IPS DF 4.7 (cell line): Measurements from ENCODE around the gene CCDC59.
"Not testable (repeated sequence)": the region's sequence is repeated elsewhere in the genome, so short reads cannot be mapped to it uniquely, and the experiment has no call there.

ENCODE experiments used
- DNase-seq: peaks from one replicate; pipeline ENCODE4 v3.0.0-alpha.2; 2013; ENCODE audit warnings: low spot score; ENCODE audit errors: extremely low read depth

CCDC59 gene, protein sequence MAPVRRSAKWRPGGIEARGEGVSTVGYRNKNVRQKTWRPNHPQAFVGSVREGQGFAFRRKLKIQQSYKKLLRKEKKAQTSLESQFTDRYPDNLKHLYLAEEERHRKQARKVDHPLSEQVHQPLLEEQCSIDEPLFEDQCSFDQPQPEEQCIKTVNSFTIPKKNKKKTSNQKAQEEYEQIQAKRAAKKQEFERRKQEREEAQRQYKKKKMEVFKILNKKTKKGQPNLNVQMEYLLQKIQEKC

DNA sequence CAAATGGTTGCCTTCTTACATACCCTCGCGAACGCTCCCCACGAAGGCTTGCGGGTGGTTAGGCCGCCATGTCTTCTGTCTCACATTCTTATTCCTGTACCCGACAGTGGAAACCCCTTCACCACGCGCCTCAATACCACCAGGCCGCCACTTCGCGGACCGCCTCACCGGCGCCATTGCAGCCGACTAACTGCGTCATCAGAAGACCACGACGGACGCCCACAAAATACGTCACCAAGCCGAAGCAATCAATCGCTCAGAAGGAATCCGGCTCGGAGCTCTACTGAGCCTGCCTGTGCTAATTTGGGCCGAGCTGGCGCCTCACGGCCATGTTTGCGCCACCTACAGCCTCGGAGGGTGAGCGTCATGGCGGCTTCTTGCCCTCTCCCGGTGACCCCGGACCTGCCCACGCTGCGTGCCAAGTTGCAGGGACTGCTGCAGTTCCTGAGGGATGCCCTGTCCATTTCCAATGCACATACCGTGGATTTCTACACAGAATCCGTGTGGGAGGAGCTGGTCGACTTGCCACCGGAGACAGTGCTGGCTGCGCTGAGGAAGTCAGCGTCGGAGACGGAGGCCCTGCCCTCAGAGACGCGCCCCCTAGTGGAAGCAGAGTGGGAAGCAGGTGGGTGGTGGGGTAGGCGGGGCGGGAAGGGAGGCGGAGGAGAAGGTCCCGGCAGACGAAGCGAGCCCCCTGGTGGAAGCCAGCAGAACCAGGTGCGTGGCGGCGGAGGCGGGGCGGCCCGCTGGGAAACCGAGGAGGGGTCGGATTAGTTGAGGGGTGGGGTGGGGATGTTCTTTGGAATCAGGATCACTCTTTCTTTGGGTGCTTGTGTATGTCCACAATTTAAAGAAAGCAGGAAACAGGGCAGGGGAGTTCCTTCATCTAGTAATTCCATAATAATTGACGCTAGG is at the start of gene CCDC59, which contains the start of gene METTL25:
Gene CCDC59, minus strand, starts transcription at position 188 of the 915 bp plus-strand sequence. Its CDS starts 11 bp downstream, at position 177.
Gene METTL25, plus strand, starts transcription at position 330 of the 915 bp plus-strand sequence. Its CDS starts 37 bp downstream, at position 367.
- DNase-seq, result peak; percentile 95

DNA sequence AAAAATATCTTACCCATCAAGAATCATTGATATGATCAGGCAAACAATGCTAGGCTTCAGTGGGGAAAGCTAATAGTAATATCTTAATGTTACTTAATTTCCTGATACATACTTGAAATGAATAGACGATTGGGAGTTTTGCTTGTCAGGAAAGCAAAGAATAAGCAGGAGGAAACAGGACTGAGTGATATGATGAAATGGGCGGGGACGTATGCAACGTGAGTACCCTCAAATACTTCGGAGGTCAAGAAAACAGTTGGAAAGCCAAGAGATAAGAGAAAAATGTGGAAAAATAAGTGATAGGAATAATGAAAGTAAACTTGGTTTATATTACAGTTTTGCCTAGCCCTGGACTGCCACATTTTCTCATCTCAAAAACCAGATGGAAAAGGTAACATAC is 49.3 kb upstream of the CCDC59 start:
- DNase-seq, result no peak

DNA sequence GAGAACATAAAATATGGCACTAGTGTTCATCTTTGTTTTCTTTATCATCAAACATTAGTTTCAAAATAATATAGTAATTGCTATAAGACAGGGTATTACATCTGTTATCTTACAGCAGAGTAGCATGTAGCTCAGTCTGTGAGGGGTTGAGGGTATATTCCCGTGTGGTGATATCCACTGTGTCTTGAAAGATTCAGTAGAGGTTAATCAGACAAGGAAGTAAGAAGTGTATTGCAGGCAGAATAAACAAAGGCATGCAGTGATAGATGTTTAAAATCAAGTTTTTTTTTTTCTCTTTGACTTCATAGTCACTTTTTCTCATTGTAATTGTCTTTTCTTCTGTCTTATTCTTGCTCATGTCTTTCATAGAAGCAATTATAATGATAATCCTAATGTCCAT is 48.5 kb upstream of the CCDC59 start:
- no peak for DNase-seq

DNA sequence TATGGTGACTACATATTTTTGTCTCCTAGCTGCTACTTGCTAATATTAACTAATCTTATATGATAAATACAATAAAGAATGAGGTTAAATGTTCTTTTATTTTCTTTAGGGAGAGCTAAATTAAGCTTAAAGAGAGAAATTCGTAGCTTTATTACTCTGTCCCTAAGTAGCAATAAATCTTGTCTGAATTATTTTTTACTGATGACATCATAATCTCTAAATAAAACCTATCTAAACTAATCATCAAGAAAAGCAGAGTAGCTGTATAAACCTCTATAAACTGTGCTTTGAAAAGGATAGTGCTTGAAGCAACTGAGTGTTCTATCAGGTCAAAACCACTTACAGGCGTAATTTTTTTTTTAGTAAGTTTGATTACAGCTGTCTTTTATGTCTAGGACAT is 42.6 kb upstream of the CCDC59 start:
- DNase-seq, result no peak

DNA sequence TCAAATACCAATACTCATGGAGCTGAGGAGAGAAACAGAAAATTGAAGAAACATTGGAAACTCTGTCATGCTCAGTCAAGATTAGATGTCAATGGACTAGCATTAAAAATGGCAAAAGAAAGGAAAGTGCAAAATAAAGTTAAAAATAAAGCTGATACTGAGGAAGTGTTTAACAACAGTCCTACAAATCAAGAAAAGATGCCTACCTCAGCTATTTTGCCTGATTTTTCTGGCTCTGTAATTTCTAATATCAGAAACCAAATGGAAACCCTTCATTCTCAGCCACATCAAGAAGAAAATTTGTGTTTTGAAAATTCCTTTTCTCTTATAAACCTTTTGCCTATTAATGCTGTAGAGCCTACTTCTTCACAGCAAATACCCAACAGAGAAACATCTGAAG is 40.7 kb upstream of the CCDC59 start:
- DNase-seq, result no peak

DNA sequence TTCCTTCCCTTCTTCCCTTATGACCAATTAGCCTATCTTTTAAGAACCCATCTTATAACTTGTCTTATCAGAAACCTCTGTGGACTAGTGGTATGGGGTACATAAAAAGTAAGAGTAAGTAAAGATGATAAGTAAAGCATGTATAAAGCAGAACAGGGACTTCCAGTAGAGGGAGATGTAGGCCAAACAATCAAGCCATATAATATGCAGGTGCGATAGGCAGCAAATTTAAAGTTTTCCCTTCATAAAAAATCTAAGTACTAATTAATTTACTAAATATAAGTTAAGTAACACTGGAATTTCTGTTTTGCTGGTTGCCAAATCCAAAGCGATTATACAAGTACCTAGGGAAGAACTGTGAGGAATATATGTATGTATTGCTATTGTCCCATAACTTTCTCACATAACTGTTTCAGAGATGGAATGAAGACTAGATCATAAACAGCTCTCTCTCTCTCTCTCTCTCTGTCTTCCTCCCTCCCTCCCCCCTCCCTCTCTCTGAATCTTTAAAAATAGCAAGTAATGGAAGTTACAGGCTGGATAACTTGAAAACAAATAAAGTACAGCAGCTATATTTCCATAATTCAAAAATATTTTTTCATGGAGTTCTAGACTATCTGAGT is 25.9 kb upstream of the CCDC59 start:
- no peak for DNase-seq

DNA sequence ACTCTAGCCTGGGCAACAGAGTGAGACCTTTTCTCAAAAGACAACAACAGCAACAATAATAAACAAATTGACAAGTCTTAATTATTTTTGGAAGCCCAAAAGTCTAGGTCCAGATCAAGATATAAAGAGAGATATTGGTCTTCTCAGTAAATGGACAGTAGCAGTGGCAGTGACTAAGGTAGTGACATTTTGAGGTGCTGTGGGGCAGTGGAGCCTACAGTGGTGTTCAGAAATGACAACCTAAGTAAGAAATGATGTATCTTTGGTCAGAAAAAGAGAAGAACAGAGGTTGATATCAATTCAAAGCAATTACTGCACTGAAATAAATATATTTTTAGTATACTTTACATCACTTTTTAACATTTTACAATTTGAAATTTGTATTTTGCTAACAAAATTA is 20.8 kb upstream of the CCDC59 start:
- DNase-seq, result no peak

DNA sequence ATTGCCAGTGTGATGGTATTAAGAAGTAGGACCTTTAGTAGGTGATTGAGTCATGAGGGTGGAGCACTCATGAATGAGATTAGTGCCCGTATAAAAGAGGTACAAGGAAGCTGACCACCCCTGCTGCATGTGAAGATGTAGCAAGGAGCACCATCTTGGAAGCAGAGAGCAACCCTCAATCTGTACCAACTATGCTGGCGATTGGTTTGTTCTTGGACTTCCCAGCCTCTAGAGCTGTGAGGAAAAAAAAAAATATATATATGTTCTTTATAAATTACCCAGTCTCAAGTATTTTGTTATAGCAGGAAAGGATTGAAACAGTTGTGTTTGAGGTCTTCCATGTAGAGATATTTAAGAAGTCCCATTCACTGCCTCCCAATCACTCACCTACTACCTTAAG is 17.0 kb upstream of the CCDC59 start:
- no peak for DNase-seq

DNA sequence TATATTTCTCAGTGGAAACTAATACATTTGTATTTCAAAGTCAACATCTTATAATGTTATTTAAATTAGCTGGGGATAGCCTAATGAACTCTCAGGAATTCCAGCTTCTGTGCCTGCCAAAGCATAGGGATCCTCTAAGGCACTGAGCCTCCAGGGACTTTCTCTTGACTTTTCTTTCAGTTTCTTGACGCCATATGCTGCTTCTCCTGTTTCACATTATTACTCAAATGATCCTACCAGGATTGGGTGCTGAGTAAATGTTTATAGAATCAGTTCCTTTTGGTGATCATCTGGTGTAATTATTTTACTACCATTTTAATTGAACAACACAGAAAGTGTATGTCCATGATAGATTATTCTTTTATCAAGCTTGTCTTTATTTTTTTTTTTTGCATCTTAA is 8.0 kb upstream of the CCDC59 start:
- no peak for DNase-seq

DNA sequence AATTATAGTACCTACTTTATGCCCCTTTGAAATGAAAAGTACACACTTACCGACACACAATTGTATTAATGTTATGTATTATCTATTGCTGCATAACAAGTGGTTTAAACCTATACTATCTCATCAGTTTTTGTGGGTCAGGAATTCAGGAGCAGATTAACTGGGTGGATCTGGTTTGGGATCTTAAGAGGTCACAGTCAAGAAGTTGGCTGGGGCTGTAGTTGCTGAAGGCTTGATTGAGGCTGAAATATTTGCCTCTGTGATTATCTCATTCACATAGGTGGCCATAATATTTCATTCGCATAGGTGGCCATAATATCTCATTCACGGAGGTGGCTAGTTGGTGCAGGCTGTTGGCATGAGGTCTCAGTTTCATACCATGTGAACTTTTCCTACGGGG is 5.8 kb upstream of the CCDC59 start:
- no peak for DNase-seq

DNA sequence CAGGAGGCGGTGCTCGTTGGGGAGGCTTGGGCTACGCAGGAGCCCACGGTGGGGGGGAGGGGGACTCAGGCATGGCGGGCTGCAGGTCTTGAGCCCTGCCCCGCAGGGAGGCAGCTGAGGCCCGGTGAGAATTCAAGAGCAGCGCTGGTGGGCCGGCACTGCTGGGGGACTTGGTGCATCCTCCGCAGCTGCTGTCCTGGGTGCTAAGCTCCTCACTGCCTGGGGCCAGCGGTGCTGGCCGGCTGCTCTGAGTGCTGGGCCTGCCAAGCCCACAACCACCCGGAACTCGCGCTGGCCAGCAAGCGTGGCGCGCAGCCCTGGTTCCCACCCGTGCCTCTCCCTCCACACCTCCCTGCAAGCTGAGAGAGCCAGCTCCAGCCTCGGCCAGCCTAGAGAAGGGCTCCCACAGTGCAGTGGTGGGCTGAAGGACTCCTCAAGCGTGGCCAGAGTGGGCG is 3.3 kb upstream of the CCDC59 start:
- no peak for DNase-seq

DNA sequence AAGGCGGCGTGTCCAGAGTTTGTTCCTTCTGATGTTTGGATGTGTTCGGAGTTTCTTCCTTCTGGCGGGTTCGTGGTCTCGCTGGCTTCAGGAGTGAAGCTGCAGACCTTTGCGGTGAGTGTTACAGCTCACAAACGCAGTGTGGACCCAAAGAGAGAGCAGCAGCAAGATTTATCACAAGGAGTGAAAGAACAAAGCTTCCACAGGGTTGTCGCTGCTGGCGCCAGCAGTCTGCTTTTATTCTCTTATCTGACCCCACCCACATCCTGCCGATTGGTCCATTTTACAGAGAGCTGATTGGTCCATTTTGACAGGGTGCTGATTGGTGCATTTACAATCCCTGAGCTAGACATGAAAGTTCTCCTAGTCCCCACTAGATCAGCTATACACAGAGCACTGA is 2.6 kb upstream of the CCDC59 start:
- not testable (repeated sequence) for DNase-seq

DNA sequence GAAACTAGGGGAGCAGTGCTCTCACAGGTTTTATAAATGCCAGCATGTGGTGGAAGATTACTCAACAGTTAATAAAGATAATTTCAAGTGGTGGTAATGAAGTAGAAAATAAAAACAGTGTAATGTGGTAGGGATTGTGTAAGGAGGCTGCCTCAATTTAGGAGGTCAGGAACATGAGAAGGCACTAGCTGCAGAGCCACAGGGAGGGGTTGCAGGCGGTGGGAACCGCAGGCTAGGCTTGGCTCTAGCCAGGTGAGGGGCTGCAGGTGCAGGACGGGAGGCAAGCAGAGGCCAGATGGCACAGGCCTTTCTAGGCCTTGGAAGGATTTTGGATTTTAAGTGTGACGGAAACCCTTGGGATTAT is 910 bp upstream of the CCDC59 start:
- no peak for DNase-seq

DNA sequence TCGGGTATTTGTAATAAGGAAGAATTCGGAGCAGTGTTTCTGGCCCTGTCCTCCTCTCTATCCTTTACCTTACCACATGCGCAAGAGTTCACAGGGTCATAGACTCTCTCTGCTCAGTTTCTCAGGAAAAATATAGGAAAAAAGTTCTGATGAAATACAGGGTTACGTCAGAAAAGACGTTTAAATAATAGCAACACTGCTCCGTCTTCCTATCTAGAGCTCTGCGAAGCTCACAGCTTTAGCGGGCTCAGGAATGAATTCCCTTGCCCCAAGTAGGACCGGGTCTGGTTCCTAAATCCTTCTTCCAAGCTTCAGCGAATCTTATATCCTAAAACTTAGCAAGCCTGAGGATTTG is 365 bp downstream of the CCDC59 start:
- no peak for DNase-seq

DNA sequence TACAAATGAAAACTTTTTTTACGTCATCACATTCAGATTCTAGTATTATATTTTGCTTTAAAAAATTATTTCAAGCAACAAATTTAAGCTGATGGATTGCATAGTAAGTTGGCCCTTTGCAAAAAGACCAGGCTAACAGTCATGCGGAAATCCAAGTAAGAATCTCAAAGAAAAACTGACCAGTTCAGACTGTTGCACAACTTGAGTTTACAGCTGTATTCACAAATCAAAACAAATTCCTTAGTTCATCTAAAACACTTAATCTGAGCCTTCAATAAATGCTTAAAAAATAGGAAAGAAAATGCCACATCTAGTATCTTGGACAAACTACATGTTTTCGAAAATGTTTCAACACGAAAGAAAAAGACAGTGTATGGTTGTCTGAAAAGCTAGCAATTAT is 847 bp downstream of the CCDC59 start:
- no peak for DNase-seq

DNA sequence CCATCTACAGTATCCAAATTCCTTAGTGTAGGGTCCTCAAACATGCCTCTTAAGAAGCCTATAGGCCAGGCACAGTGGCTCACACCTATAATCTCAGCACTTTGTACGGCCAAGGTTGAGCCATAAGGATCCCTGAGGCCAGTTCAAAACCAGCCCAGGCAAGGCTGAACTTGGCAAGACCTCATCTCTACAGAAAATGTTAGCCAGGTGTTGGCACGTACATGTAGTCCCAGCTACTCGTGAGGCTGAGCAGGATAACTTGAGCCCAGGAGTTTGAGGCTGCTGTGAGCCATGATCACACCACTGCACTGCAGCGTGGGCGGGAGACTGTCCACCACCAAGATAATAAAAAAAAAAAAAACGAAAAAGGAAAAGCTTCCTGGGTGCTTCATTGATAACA is 6.8 kb downstream of the CCDC59 start:
- DNase-seq, result no peak

DNA sequence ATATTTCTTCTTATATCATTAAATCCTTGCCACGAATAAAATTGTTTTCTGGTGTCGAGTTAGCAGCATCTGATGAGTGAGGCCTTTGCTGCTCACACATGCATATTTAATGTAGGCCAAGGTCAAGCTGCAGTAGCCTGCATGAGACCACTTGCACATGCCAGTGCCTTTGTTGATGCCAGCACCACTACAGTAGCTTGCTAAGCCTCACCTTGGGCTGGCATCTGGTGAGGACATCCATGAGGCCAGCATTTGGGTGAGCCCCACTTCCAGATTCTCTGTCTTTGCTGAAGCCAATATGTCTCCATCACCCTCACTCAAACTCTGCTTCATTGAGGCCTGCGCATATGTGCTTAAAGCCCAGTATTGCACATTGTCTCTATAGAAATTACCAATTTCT is 8.0 kb downstream of the CCDC59 start:
- no peak for DNase-seq

DNA sequence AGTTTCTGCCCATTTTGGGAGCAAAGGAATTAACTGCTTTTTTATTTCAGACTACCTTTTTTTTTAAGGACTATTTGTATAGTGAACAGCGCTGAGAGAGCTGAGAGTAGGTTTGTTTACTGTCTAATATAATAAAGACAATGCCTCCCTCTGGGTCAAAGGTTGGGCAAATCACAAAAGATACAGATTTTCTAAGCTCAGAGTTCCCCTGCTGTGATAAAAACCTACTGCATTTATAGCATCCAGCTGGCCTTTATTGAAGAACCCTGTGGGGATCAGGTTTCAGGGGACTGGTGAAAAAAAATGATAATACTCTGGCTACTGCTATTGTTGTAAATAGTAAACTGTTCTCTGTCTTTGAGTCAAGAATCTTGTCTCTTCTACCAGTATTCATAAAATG is 28.7 kb downstream of the CCDC59 start:
- no peak for DNase-seq

DNA sequence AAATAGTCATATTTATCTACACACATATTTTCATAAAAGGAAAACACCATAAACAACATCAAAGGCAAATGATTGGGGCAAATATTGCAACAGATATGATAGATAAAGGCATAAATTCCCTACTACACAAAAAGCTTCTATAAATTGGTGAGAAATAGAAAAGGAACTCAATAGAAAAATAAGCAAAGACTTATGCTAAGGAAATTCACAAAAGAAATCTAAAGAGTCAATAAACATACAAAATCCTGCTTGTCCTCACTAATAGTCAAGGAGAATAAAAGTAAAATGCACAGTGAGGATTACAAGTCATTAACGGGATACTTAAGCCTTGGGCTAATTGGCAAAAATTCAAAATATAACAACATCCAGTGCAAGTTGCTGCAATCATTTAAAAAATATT is 30.3 kb downstream of the CCDC59 start:
- DNase-seq, result no peak

DNA sequence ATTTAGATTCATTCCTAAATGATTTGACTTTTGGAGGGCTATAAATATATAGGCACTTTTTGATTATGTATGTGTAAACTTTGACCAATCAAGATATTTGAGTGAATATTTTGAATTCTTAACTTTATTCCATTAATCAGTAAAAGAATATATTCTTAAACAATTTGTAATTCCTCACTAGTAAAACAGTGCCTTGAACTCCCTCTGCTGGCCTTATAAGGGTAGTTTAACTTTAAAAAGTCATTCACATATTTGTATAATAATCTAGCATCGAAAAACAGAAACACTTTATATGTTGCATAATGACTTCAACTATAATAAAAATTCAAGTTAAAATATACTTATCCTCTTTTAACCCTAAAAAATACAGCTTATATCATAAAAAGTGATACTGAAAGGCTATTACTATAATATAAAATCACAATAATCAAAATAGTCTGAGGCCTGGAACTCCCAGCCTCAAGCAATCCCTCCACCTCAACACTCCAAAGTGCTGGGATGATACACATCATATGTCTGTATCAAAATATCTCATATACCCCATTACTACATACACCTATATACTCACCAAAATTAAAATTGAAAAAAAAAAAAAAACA is 31.2 kb downstream of the CCDC59 start:
- DNase-seq, result no peak

DNA sequence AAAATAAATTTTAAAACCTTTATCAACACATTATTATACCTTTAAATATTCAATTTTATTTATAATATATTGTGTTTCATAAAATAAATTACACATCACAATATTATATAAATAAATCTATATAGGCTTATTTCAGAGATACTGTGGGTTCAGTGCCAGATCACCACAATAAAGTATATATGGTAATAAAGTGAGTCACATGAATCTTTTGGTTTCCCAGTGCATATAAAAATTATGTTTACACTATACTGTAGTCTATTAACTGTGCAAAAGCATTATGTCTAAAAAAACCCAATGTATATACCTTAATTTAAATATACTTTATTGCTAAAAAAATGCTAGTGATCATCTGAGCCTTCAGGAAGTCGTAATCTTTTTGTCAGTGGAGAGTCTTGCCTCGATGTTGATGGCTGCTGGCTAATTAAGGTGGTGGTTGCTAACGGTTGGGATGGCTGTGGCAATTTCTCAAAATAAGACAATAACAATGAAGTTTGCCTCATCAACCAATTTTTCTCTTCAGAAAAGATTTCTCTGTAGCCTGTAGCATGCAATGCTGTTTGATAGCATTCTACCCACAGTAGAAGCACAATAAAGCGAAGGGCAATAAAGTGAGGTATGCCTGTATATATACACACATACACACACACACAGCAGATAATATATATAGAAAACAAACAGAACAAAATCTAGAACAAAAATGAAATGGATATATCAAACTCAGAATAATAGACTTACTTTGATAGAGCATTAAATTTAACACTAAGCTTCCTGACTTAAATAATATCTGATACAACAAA is 32.4 kb downstream of the CCDC59 start:
- no peak for DNase-seq
